COR-L47 (cell line): ENCODE results near the gene CALCOCO2.
"Not testable (repeated sequence)": the region's sequence is repeated elsewhere in the genome, so short reads cannot be mapped to it uniquely, and the experiment has no call there.

Experiments
- DNase-seq: peaks from one replicate; lab custom pipeline; 2025; lab: John Stamatoyannopoulos, UW

CALCOCO2 gene

DNA sequence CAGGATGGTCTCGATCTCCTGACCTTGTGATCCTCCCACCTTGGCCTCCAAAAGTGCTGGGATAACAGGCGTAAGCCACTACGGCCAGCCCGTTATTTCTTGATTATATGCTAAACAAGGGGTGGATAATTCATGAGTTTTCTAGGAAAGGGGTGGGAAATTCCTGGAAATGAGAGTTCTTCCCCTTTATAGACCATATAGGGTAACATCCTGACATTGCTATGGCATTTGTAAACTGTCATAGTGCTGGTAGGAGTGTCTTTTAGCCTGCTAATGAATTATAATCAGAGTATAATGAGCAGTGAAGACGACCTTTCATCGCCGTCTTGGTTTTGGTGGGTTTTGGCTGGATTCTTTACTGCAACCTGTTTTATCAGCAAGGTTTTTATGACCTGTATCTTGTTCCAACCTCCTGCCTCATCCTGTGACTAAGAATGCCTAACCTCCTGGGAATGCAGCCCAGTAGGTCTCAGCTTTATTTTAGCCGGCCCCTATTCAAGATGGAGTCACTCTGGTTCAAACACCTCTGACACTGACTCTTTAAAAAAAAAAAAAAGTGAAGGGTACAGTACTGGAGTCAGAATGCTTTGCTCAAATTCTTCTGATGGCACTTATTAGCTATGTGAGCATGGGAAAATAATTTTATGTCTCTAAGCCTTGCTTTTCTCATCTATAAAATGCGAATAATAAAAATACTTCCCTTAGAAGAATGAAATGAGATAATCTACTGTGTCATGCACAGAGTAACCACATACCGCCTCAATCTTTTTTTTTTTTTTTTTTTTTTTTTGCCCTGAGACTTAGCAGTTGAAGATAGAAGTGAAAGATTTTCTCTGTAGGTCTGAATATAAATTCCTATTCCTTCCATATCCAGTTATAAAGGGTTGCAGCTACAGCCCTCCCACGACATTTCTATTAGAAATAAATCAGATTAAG, 5.1 kb upstream of the CALCOCO2 start:
- DNase-seq: no peak

DNA sequence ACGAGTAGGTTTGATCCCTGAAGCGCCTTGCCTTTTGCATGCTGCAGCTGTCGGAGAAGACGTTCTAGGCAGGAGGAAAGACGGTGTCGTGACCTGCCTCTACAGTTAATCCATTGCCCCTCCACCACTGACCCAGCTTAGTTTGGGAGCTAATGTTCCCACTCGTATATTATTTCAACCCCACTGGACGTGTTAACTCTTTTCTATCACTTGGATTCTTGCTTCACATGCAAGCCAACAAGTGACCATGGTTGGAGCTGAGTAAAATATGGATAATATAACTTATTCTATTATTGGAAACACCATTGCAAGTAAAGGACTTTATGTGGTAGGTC, 681 bp downstream of the CALCOCO2 start:
- no peak for DNase-seq

DNA sequence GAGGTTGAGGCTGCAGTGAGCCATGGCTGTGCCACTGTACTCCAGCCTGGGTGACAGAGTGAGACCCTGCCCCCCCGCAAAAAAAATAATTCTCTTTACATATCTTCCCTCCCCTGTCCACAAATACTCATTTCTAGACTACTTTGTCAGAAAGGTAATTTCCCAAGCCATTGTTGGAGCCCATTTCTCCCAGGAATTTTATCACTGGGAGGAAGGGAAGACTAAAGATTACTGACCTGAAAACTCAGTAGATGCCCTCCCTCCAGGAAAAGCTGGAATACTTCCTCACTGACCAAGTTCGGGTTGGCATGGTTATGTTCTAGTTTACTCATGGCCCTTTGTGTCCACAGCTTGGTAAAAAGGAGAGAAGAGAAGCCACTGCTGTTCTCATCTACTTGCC, 4.1 kb downstream of the CALCOCO2 start:
- DNase-seq: no peak

DNA sequence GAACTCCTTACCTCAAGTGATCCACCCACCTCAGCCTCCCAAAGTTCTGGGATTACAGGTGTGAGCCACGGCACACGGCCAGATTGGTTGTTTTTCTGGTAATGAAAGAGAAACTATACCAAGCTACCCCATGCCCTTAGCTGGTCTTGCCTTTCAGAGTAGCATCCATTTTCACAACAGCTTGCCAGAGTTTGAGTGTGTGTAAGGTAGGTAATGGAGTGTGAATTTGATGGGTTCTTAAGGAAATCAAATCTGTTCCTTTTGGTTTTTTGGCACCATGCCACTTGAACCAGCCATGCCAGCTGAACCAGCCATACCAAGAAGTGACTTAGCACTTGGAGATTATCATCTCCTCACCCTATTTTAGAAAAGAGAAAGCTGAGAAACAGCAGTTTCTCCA, 5.1 kb downstream of the CALCOCO2 start:
- DNase-seq: no peak

DNA sequence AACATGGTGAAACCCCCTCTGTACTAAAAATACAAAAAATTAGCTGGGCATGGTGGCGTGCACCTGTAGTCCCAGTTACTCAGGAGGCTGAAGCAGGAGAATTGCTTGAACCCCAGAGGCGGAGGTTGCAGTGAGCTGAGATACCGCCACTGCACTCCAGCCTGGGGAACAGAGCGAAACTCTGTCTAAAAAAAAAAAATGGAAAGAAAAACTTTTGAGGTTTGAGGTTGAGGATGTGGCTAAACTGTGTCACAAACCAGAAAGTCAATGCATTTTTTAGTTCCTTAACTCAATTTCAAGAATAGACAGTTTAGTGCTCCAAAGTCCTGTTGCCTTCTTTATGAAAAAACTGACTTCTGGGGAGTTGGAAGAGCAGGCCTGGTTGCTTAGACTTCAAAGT, 6.6 kb downstream of the CALCOCO2 start:
- not testable (repeated sequence) for DNase-seq

DNA sequence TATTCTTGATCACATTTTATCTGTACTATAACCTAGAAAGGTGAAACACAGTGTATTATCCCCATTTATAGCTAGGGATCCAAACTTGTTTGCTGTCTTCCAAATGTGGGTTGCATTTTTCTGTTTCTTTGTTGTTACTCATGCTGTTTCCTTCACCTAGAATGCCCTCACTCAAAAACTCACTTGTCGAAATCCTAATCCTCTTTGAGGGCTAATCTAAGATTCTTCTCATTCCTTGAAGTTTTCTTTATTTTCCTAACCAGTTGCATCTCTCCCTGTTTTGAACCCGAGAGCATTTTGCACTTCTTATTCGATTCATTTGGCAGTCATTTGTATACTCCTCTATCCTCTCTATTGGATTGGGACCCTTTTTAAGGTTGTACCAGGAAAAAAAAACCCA, 9.6 kb downstream of the CALCOCO2 start:
- no peak for DNase-seq

DNA sequence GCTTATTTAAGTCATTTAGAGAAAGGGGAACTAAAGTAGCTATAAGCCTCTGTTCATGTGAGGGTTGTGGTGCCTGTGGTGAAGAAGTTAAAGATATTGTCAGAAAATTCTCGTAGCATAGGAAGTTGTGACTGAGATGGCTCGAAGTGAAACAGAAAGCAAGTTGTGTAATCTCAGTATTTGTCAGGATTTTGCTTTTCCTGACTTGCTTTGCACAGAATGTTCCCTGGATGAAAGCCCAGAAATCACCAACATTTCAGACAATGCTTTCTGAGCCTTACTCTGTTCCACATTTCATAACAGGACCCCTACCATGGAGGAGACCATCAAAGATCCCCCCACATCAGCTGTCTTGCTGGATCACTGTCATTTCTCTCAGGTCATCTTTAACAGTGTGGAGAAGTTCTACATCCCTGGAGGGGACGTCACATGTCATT, 10.6 kb downstream of the CALCOCO2 start:
- no peak for DNase-seq

DNA sequence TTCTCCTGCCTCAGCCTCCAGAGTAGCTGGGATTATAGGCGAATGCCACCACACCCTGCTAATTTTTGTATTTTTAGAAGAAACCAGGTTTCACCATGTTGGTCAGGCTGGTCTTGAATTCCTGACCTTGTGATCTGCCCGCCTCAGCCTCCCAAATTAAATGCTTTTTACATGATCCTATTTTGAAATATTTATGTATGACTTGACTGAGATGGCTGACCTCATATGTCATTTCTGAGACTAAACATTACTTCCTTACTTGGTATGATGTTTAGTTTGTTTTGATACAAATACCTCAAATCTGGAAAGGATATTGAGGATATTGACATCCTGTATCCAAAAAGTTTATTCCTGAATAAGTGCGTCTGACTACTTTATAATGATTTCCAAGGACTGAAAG, 11.9 kb downstream of the CALCOCO2 start:
- no peak for DNase-seq

DNA sequence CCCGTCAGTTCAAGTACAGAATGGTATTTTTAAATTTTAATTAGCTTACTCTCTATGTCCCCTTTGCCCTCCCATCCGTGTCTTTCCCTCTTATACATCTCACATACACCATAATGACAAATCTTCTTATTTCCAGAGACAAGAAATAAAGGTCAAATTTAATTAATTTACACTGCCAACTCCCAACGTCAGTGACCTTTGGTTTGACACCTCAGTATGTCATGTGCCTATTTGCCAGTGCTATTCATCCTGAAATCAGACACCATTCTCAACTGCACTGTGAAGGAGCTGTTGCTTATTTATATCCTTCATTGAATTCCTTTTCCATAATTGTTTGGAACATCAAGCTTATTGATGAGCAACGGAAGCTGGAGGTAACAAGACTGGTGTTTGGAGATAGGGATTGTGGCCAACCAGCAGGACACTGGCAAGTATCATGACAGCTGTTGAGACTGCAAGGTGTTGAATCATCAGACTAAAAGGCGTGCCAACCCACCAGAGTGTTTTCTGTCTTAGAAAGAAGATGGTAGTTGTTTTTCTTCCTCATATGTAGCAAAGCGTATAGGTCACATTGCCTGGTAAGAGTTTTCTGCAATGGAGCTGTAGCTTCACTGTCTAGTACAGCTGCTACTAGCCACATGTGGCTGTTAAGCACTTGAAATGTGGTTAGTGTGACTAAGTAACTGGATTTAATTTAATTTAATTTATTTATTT, 12.5 kb downstream of the CALCOCO2 start:
- DNase-seq: no peak

DNA sequence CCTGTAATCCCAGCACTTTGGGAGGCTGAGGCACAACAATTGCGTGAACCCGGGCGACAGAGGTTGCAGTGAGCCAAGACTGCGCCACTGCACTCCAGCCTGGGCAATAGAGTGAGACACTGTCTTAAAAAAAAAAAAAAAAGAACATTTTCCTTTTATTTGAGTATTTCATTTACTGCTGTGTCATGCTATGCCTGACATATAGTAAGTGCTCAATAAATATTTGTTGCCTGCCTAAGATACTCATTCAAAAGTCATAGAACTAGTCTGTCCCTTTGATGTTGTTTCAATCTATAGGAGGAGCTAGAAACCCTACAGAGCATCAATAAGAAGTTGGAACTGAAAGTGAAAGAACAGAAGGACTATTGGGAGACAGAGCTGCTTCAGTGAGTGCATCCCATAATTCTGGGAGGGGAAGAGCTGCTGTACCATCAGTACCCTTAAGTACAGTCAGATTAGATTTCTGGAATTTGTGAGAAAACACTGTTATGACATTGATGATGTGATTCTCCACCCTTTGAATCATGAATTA, 20.0 kb downstream of the CALCOCO2 start:
- DNase-seq: no peak

DNA sequence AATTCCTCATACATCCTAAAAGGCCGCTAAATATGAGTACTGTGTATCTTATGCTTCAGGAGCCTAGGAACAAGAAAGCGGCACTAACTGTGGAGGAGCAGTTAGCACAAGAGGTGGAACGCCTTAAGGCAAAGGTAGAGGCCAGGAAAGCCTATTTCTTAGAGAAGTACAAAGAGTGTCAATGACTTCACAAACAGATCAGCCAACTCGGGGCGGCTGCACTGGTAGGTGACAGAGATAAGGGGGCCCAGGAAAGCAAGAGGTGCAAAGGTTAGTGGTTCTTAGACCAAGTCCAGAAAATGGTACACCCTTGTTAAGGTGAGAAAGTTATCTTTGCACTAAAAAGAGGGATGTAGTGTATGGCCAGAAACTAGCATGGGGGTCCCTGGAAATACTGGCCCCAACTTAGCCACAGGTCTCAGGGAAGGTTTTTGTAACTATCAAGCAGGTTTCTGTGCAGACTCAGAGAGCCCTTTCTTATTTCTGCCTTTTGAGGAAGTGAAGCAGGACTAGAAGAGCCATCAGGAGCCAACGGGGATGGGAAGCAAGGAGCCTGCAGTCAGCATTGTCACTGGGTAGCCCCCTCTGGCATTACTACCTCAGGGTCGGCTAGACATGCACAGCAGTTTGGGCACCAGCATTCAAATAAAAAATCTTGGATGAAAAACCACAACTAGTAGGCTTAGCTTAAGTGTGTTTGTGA, 24.1 kb downstream of the CALCOCO2 start:
- DNase-seq: no peak

DNA sequence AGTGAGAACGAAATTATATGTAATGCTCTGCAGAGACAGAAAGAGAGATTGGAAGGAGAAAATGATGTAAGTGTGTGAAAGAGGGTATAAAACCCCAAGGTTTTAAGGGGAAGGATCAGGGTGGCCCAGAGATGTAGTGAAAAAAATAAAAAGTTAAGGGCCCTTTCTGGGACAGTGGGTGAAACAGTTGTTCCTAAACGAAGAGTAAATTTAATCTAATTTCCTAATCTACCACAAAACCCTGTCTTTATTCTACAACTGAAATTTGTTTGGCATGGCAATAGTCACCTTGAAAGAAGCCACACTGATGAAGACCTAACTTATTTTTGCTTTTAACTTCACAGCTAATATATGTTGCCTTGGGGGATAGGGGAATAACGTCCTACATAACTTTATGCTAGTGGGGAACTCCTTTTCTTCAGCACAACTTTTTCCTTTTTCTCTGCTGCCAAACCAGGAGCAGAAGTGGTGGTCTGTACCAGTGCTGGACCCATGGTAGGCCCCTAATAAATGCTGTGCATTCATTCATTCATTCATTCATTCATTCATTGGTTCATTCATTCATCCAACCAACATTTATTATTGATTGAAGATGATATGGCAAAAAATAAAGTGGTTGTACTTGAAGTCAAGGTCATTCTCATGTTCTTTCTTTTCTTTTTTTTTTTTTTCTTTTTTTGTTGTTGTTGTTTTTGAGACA, 25.4 kb downstream of the CALCOCO2 start:
- DNase-seq: no peak

DNA sequence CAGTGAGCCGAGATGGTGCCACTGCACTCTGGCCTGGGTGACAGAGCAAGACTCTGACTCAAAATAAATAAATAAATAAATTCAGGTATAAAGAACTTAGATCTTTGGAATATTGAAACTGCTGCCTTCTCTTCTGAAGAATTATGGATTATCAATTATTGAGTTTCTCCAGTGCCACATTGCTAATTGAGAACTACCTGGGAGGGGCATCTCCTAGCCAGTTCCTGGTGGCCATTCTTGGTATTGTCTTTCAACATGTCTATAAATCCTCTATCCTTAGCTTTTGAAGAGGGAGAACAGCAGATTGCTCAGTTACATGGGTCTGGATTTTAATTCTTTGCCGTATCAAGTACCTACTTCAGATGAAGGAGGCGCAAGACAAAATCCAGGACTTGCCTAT, 29.2 kb downstream of the CALCOCO2 start:
- no peak for DNase-seq

DNA sequence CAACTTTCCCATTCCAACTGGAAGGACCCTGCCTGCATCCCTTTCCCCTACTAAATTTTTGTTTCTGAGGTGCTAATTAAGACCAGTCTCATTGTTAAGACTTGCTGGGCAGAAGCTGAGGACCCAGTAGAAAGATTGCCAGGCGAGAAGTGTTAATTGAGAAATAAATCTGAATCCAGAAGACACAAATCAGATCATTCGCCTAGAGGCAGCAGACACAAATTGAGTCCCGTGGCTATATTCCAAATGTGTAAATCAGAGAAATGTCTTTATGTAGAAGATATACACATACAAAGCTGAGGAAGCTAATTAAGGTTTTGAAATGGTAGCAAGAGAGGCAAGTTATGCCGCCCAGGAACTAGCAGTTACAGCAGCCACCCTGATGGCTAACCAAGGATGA, 29.6 kb downstream of the CALCOCO2 start:
- DNase-seq: no peak

DNA sequence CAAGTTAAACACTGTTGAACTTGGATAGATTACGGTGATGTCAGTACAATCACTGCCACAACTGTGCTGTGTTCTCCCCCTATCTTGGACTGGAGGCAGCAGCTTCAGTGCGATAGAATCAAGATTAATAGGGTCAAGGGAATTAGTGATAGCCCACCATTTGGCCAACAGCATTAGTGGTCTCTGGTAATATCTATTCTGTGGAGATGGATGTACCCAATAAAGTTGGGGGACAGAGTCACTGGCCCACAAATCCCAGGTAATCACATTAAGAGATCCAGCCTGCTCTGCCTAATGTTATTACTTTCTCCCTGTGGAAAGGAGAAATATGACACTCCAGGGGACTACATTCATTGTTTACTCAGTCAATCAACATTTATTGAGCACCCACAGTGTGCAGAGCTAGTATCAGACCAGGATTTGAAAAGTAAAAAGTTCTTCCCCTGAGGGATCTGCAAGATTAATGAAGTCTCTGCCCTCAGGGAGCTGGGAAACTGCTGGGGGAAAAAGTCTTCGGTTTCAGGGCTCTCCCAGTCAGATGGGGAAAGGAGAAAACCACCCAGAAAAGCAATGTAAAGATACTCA, 38.2 kb downstream of the CALCOCO2 start:
- no peak for DNase-seq

DNA sequence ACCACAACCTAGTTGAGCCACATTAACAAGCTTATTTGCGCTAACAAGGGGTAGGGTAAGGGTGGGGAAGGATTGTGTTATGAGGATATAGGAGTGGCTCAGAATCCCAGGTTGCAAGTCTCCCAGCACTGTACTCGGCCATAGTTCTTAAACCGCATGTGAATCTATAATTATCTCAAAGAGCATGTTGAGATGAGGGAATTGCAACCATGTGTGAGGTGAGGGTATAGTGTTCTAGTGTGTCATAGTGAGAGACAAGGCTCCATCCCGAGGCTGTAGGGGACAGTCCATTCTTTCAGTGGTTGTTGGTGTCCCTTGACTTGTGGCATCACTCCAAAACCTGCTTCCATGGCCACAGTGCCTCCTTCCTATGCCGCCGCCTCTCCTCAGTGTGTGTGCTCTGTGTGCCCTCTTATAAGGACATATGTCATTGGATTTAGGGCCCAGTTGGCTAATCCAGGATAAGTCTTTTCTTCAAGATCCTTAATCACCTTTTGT, 39.0 kb downstream of the CALCOCO2 start:
- no peak for DNase-seq

DNA sequence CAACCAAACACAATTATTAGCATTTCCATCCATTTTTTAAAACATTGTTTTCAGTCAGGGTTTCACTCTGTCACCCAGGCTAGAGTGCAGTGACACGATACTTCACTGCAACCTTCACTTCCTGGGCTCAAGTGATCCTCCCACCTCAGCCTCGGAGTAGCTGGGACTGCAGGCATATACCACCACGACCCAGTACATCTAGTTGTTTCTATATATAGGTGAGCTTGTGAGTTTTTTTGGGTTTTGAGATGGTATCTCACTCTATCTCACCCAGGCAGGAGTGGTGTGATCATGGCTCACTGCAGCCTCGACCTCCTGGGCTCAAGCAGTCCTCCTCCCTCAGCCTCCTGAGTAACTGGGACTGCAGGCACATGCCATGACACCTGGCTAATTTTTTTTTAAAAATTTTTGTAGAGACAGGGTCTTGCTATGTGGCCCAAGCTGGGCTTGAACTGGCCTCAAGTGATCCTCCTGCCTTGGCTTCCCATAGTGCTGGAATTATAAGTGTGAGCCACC, 40.3 kb downstream of the CALCOCO2 start:
- DNase-seq: no peak

DNA sequence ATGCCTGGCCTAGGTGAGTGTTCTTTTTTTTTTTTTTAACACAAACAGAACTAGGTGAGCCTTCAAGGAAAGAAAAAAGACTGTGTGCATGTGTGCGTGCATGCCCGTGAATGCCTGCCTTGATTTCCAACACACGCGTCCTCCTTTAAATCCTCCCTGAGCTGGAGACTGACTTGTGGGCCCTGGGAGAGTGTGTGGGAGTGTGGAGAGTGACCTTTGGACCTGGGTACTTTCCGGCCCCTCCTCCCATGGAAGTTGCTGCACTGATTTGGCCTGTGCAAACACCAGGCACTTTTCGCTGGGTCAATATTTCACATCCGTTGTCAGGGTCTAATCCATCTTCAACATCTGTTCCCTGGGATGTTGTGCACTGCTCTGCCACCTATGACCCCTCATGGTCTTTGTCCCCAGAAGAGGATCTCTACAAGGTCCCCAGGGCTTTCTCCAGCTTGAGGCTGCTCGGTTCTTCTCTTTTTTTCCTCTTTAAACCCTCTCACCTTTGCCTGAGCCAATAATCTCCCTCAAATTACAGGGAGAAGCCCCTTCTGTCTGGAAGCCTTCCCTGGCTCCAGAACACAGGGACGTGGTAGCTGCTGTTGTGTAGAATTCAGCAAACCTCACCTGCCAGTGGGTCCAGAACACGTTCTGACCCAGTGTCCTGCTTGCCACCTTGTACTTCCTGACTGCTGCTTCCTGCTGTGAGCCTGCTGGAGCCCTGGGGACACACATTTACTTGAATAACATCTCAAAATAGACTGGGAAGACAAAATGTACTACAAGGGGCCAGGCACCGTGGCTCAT, 40.9 kb downstream of the CALCOCO2 start:
- no peak for DNase-seq

DNA sequence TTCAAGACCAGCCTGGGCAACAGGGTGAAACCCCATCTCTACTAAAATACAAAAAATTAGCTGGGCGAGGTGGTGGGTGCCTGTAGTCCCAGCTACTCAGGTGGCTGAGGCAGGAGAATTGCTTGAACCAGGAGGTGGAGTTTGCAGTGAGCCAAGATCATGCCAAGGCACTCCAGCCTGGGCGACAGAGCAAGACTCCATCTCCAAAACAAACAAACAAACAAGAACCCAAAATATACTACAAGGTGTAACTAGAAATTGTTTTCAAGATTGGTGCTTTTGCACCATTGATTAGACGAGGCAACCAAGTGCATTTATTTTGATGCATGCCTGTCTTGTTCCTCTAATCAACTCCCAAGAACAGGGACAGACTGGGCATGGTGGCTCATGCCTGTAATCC, 41.6 kb downstream of the CALCOCO2 start:
- not testable (repeated sequence) for DNase-seq

DNA sequence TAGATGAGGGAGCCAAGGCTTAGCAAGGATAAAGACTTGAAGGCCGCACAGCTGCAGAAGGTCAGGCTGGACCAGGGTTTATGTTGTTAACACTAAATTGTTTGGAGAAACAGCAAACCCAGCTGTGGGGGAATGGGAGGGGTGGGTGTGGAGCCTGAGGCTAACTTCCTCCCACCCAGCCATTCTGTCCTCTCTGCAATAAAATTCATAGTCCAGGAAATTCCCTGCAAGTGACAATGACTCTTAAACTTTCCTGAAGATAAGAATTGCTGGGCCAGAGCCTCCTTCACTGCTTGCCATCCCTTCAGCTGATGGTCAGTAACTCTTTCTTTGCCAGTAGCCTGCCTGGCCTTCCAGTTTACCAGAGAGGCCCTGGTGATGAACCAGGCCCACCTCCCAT, 42.4 kb downstream of the CALCOCO2 start:
- no peak for DNase-seq
